Measurements from ENCODE around the gene AP5S1.

DNA sequence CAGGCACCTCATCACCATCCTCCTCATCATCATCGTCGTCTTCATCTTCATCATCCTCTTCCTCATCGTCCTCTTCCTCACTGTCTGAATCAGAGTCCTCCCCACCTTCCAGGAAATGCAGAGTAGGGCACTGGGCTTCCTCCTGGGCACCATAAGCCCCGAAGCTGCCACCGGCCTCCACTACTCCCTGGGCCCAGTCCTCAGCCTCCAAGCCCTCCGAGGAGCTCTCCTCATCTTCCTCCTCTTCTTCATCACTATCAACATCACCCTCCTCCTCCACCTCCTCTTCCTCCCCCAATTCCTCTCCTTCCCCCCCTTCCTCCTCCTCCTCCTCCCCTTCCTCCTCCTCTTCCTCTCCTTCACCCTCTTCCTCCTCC, 35.5 kb upstream of the AP5S1 start:
- TF ChIP-seq, protein P1, sequence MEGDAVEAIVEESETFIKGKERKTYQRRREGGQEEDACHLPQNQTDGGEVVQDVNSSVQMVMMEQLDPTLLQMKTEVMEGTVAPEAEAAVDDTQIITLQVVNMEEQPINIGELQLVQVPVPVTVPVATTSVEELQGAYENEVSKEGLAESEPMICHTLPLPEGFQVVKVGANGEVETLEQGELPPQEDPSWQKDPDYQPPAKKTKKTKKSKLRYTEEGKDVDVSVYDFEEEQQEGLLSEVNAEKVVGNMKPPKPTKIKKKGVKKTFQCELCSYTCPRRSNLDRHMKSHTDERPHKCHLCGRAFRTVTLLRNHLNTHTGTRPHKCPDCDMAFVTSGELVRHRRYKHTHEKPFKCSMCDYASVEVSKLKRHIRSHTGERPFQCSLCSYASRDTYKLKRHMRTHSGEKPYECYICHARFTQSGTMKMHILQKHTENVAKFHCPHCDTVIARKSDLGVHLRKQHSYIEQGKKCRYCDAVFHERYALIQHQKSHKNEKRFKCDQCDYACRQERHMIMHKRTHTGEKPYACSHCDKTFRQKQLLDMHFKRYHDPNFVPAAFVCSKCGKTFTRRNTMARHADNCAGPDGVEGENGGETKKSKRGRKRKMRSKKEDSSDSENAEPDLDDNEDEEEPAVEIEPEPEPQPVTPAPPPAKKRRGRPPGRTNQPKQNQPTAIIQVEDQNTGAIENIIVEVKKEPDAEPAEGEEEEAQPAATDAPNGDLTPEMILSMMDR (IDR thresholded peaks at IDR 0.05; ENCODE audit: borderline replicate concordance, extremely low read depth, low read length, poor library complexity, severe bottlenecking): no peak
- no peak for TF ChIP-seq EZH2 (IDR thresholded peaks at IDR 0.05; ENCODE audit: borderline replicate concordance, low read depth, low read length, severe bottlenecking)

Data from DND-41 (cell line).